BJ (cell line): ENCODE data around the gene PROCR. TPM values are rescaled to one million over a fixed set of nuclear protein-coding genes. Genes with fewer than 3 reads are reported as not detected.

Experiments
- CTCF ChIA-PET: fragments of 350-600 bp; formaldehyde crosslinking; extraction: SDS; loops from one replicate; lab custom pipeline; 2021; ENCODE audit warnings: antibody characterized with exemption, inconsistent platforms; lab: Yijun Ruan, JAX
- POLR2A ChIA-PET: fragments of 300-600 bp; sonication (Branson Sonifier 250); formaldehyde crosslinking; extraction: SDS; loops from one replicate; lab custom pipeline; 2021; ENCODE audit warnings: antibody characterized with exemption; lab: Charles Lee
- DNase-seq: peaks from one replicate; pipeline ENCODE4 v3.0.0-alpha.2; 2011; ENCODE audit warnings: low read depth
- H3K27me3 ChIP-seq: 2 replicates; pipeline ENCODE4 v1.6.0; 2011; ENCODE audit warnings: low read length; ENCODE audit not compliant: control insufficient read depth, insufficient read depth
- H3K36me3 ChIP-seq: 2 replicates; pipeline ENCODE4 v1.5.1; 2011; ENCODE audit warnings: low read length; ENCODE audit not compliant: control insufficient read depth, insufficient read depth
- H3K4me3 ChIP-seq: 2 replicates; pipeline ENCODE4 v1.5.1; 2011; ENCODE audit warnings: low read depth, mild to moderate bottlenecking, control low read depth, low read length
- polyA plus RNA-seq: library from polyadenylated mRNA; depleted of rRNA; stranded (reverse); fragments of >200 nt; gene quantifications from 2 replicates; pipeline ENCODE4 v1.2.3, GENCODE V29; 2011
- TF ChIP-seq, protein P1 (sequence below): IDR thresholded peaks from 2 replicates; pipeline ENCODE4 v1.5.1; 2011; ENCODE audit warnings: low read depth, mild to moderate bottlenecking, control low read depth, inconsistent platforms, low read length, moderate library complexity; ENCODE audit not compliant: insufficient read depth

PROCR gene
- polyA plus RNA-seq, 1 experiment: 32.8 TPM

DNA sequence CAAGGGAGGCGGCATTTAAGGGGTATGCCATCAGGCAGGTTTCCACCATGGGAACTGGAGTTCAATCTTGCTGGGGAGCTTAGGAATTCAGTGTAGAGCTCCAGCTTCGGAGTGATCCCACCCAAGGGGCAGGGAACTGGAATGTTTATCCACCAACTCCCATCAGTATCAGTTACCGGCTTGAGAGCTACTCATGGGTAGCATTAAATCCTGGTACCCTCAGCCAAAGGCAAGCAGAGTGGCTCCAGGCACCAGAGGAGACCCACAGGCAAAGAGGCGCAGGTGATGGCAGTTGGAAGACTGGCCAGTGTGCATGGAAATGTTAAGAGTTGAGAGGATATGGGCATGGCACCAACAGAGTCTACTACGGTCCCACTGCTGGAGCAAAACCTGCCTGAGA lies 38.8 kb upstream of the PROCR start:
- no peak for DNase-seq
- Histone ChIP-seq H3K27me3 (no peaks in the 10 kb centered on the region), H3K36me3 (peaks cover 12% of the 10 kb centered on the region), H3K4me3 (no peak overlapping the region)
- ChIA-PET POLR2A (no interaction called here), CTCF (no interaction called here)
- TF ChIP-seq, protein P1, sequence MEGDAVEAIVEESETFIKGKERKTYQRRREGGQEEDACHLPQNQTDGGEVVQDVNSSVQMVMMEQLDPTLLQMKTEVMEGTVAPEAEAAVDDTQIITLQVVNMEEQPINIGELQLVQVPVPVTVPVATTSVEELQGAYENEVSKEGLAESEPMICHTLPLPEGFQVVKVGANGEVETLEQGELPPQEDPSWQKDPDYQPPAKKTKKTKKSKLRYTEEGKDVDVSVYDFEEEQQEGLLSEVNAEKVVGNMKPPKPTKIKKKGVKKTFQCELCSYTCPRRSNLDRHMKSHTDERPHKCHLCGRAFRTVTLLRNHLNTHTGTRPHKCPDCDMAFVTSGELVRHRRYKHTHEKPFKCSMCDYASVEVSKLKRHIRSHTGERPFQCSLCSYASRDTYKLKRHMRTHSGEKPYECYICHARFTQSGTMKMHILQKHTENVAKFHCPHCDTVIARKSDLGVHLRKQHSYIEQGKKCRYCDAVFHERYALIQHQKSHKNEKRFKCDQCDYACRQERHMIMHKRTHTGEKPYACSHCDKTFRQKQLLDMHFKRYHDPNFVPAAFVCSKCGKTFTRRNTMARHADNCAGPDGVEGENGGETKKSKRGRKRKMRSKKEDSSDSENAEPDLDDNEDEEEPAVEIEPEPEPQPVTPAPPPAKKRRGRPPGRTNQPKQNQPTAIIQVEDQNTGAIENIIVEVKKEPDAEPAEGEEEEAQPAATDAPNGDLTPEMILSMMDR: no peak

DNA sequence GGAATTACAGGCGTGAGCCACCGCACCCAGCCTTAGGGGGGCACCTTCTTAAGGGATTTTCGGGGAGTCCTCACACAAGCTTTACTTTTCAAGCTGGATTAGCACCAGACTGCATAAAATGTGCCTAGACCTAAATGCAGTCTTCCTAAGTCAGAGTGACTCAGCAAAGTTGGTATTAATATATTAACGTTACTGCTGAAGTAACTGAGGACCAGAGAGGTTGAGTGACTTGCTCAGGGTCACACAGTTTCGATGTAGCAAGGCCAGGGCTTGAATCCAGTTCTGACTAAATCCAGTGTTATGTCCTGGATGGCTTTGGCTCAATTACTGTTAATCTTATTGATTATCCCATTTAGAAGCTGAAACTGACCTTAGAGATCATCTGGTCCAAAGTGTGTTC lies 38.1 kb upstream of the PROCR start:
- Histone ChIP-seq H3K4me3 (no peak overlapping the region), H3K36me3 (peaks cover 12% of the 10 kb centered on the region), H3K27me3 (no peaks in the 10 kb centered on the region)
- POLR2A ChIA-PET: no interaction called here
- CTCF ChIA-PET: interaction anchor here (0.6 kb wide), 1 partner anchor 98 kb away, joined by 3 read pairs; no protein-coding TSS in a partner anchor
- no peak for DNase-seq
- TF ChIP-seq, protein P1: no peak

DNA sequence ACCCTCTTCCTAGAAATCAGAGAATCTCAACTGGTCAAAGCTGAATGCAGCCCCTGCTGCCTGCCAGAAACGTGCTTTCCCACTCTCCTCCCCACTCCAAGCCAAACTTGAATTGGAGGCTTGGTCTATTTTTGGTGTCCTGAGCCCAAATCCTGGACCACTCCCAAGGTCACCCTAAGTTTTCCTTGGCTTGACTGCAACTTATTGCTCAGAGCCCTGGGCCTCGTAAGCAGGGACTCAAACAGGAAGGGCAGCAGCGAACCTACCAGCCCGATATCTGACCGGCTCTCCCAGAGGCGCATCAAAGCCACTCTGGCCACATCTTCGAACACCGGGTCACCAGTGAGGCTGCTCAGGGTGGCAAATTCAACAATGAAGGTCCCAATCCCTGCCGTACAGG lies 37.4 kb upstream of the PROCR start:
- POLR2A ChIA-PET: no interaction called here

DNA sequence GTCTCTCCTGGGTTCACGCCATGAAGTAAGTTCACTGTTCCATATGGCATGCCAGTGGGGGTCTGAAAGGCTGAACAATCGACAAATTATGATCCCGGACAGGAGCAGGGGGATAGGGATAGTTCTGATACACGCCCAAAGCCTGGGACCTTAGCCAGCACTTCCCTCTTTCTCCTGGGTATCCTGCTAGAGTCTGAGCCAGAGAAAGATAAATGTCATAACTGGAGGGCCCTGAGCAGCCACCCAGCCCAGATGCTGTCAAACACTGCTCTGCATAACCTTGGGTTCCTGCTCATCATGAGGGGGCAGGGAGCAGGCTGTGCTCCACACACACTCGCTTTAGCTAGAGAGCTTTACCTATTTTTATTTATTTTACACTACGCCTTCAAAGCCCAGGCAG lies 37.0 kb upstream of the PROCR start:
- no peak for DNase-seq
- TF ChIP-seq, protein P1: no peak
- POLR2A ChIA-PET: no interaction called here
- Histone ChIP-seq H3K27me3 (no peaks in the 10 kb centered on the region), H3K36me3 (peaks cover 12% of the 10 kb centered on the region), H3K4me3 (no peak overlapping the region)
- CTCF ChIA-PET: no interaction called here

More for the DNA sequence above, 37.4 kb upstream of the PROCR start:
- Histone ChIP-seq H3K36me3 (peaks cover 12% of the 10 kb centered on the region), H3K4me3 (no peak overlapping the region), H3K27me3 (no peaks in the 10 kb centered on the region)
- TF ChIP-seq, protein P1: no peak
- CTCF ChIA-PET: no interaction called here
- DNase-seq: no peak

DNA sequence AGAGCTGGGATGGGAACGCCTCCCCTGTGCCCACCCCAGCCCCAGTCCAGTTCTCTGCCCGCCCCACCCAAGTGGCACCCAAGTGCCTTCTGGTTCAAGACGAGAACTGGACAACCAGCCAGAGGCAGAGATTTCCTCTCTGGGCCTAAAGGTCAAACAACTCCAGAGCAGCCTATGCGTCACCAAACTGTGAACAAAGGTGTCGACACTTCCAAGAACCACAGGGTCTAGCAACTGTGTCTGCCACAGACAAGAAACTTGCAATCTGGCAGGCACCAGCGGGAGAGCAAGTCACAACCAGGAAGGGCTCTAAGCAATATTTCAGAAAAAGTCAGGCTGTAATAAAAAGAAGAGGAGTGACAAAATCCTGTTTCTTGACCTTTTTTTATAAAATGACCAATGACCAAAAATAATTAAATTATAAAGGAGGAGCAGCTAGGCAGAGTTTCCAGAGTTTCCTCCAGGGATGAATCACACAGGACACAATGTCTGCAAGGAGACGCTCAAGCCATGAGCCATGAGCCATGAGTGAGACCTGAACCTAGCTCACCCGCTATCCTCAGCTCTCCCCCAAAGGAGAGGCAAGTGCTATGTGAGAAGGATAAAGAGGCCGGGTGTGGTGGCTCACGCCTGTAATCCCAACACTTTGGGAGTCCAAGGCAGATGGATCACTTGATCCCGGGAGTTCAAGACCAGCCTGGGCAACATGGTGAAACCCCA lies 35.8 kb upstream of the PROCR start:
- ChIA-PET POLR2A (no interaction called here), CTCF (interaction anchor here (0.6 kb wide), 1 partner anchor 139 kb away, joined by 3 read pairs; no protein-coding TSS in a partner anchor)
- H3K4me3 ChIP-seq: no peak overlapping the region
- TF ChIP-seq, protein P1: no peak
- no peaks in the 10 kb centered on the region for H3K27me3 ChIP-seq
- DNase-seq: no peak
- H3K36me3 ChIP-seq: peaks cover 14% of the 10 kb centered on the region
